Urinary bladder (tissue), 4 donors: ENCODE results near the gene CHSY1. TPM values are rescaled to one million over a fixed set of nuclear protein-coding genes. Genes with fewer than 3 reads are reported as not detected.
"Not testable (repeated sequence)": the region's sequence is repeated elsewhere in the genome, so short reads cannot be mapped to it uniquely, and the experiment has no call there.

Experiments used
- DNase-seq: peaks from one replicate; pipeline ENCODE4 v3.0.0-alpha.2; 2015; ENCODE audit errors: extremely low spot score
- H3K27ac ChIP-seq: one replicate; pipeline ENCODE4 v1.5.1; 2013; ENCODE audit warnings: low read depth, mild to moderate bottlenecking, moderate library complexity
- H3K36me3 ChIP-seq: one replicate; pipeline ENCODE4 v1.6.1; 2013; ENCODE audit warnings: mild to moderate bottlenecking, moderate library complexity; ENCODE audit not compliant: insufficient read depth
- H3K4me1 ChIP-seq: one replicate; pipeline ENCODE4 v1.6.1; 2013; ENCODE audit warnings: mild to moderate bottlenecking, moderate library complexity; ENCODE audit not compliant: insufficient read depth
- H3K4me3 ChIP-seq: one replicate; pipeline ENCODE4 v1.5.1; 2013; ENCODE audit warnings: low read depth, low read length
- WGBS: extraction: QIAGEN DNeasy Blood & Tissue Kit; methylation state at CpG from one replicate; pipeline ENCODE4 v1.1.7; 2013; 5-methylcytosine and 5-hydroxymethylcytosine counted together
- polyA plus RNA-seq: library from polyadenylated mRNA; stranded (reverse); fragments of 200-250 nt; gene quantifications from one replicate; pipeline ENCODE4 v1.2.3, GENCODE V29; 2013
- total RNA-seq: library from RNA; depleted of rRNA; stranded (reverse); fragments of >200 nt; gene quantifications from one replicate; pipeline ENCODE4 v1.2.3, GENCODE V29; 2014
- donor health status: healthy with polysubstance abuse.
- donor health status: healthy.

Gene CHSY1, protein sequence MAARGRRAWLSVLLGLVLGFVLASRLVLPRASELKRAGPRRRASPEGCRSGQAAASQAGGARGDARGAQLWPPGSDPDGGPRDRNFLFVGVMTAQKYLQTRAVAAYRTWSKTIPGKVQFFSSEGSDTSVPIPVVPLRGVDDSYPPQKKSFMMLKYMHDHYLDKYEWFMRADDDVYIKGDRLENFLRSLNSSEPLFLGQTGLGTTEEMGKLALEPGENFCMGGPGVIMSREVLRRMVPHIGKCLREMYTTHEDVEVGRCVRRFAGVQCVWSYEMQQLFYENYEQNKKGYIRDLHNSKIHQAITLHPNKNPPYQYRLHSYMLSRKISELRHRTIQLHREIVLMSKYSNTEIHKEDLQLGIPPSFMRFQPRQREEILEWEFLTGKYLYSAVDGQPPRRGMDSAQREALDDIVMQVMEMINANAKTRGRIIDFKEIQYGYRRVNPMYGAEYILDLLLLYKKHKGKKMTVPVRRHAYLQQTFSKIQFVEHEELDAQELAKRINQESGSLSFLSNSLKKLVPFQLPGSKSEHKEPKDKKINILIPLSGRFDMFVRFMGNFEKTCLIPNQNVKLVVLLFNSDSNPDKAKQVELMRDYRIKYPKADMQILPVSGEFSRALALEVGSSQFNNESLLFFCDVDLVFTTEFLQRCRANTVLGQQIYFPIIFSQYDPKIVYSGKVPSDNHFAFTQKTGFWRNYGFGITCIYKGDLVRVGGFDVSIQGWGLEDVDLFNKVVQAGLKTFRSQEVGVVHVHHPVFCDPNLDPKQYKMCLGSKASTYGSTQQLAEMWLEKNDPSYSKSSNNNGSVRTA
- total RNA-seq: 42.6 TPM
- 18.7 TPM for polyA plus RNA-seq

DNA sequence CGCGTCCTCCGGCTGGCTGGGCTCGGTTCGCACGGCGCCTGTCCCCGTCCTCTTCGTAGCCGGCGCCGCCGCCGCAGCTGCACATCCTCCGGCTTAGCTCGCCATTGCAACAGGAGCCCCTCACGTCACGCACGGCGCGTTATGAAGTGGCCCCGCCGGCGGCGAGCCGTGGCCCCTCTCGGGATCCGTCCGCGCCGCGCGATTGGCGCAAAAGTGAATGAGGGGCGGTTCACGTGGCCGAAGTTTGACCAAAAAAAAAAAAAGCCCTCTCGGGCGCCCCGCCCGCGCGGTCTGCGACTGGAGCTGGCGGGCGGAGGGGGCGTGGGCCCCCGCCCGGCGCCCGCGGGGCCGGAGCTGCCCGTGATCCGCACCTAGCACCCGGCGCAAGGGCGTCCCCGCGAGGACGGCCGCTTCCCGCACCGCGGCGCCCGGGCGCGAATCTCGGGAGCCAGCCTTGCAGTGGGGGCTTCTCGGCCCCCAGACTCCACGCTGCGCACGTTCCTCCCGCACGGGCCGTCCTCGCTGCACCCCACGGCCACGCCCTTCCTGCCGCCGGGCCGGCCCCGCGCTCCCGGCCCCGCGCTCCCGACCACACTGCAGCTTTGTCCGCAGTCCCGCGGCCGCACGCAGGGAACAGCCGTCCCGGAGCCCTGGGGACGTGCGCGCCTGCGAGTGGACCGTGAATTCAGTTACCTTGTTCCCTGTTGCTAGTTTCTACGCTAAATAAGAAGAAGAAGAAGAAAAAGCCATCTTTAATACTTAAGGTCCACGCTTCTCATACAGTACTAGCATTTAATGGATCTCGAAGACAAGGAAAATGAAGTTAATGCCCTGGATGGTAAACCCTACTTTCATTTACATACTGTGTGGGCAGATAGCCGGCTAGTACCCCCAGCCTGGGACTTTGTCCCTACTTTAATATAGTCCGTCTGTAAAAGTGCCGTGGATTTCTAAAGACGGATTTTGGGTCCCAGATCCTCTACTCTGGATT is at the start of gene CHSY1:
Gene CHSY1 (minus strand): TSS at position 219 of the 991 bp plus-strand sequence. CDS start 592 bp downstream, outside the sequence.
- WGBS: under 1% methylated on average over 108 of the region's 108 CpGs
- DNase-seq: peak; percentile 78
- Histone ChIP-seq H3K4me3 (peak within 1 kb of the TSS; percentile 94), H3K4me1 (no peaks in the 10 kb centered on the region), H3K36me3 (no peaks in the 10 kb centered on the region), H3K27ac (peak within 1 kb of the TSS; percentile 86)

DNA sequence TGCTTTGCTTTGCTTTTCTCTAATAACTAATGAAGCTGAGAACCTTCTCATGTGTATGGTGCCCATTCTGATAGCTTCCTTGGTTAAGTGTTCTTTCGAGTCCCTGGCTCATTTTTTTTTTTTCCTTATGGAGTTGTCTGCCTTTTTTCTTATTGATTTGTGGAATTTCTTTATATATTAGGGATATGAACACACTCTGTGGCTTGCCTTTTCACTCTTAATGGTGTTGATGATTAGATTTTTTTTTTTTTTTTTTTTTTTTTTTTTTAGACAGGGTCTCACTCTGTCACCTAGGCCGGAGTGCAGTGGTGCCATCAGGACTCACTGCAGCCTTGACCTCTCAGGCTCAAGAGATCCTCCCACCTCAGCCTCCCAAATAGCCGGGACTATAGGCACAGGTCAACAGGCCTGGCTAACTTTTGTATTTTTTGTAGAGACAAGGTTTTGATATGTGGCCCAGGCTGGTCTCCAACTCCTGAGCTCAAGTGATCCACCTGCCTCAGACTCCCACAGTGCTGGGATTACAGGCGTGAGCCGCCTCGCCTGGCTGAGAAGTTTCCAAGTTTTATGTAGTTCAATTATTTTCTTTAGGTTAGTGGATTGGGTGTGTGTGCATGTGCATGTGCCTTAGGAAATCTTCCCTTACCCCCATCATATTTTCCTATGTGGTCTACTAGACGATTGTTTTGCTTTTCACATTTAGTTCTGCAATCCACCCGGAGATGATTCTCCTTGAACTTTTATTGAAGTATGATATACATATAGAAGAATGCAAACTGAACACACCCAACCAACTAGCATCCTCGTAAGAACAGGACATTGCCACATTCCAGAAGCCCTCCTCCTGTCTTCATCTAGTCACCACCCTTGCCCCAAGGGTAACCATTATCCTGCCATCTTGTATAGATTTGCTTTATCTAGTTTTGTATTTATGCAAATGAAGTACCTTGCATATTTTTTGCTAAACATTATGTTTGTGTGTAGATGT is 44.9 kb upstream of the CHSY1 start:
- H3K36me3 ChIP-seq: no peaks in the 10 kb centered on the region
- no peaks in the 10 kb centered on the region for H3K4me1 ChIP-seq
- no peak overlapping the region for H3K4me3 ChIP-seq
- WGBS: 79% methylated on average over 9 of the region's 9 CpGs
- DNase-seq: no peak
- H3K27ac ChIP-seq: no peak overlapping the region

- H3K4me3 ChIP-seq: peak overlapping the region; percentile 82
- H3K4me1 ChIP-seq: no peaks in the 10 kb centered on the region
- WGBS: 1% methylated on average over 20 of the region's 20 CpGs
- peak overlapping the region; percentile 85 for H3K27ac ChIP-seq
- no peaks in the 10 kb centered on the region for H3K36me3 ChIP-seq
- peak; percentile 14 for DNase-seq
These were observed 43.8 kb upstream of the CHSY1 start for GRCh38 chr15:101295607-101296161.

GRCh38 chr15:101294731-101295606 is 43.1 kb upstream of the CHSY1 start, which contains the start of gene SNRPA1:
TSS of gene SNRPA1 (minus strand) at chr15:101295248. CDS start at chr15:101295178, 70 bp downstream.
- Histone ChIP-seq H3K4me3 (peak within 1 kb of the TSS; percentile 82), H3K4me1 (no peaks in the 10 kb centered on the region), H3K27ac (peak within 1 kb of the TSS; percentile 89), H3K36me3 (no peaks in the 10 kb centered on the region)
- DNase-seq: peak; percentile 80
- under 1% methylated on average over 87 of the region's 87 CpGs for WGBS

- 60% methylated on average over 10 of the region's 10 CpGs for WGBS
- H3K4me1 ChIP-seq: no peaks in the 10 kb centered on the region
- no peaks in the 10 kb centered on the region for H3K36me3 ChIP-seq
- H3K27ac ChIP-seq: no peak overlapping the region
- DNase-seq: no peak
- H3K4me3 ChIP-seq: no peak overlapping the region
These were observed 41.3 kb upstream of the CHSY1 start for GRCh38 chr15:101293122-101293521.

DNA sequence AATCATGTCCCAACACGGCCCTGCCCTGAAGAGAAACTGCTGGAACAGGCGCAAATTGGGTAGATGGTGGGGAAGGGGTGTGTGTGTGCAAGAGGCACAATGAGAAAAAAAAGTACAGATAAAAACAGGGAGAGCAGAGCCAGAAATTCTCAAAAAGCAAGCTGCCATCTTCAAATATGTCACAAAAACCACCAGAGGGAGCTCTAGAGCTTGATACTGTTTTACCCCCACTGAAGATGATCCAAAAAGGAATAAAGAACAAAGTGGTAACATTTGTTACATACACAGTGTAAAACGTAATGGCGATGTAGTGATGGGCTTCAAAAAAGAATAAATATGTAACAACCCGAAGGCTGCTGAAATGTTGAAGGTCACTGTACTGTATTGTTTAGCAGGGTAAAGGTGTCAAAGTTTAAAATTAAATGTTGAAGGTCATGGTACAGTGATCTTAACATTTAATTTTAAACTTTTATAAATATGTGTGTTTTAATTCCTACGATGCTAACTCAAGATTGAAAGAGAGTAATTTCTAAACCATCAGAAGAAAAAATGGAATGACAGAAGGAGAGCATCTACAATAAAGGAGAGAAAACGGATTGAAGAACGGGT is 37.2 kb upstream of the CHSY1 start:
- whole genome bisulfite sequencing: 79% methylated on average over 8 of the region's 8 CpGs
- Histone ChIP-seq H3K36me3 (peaks cover 2% of the 10 kb centered on the region), H3K27ac (no peak overlapping the region), H3K4me3 (no peak overlapping the region), H3K4me1 (no peaks in the 10 kb centered on the region)
- DNase-seq: no peak

DNA sequence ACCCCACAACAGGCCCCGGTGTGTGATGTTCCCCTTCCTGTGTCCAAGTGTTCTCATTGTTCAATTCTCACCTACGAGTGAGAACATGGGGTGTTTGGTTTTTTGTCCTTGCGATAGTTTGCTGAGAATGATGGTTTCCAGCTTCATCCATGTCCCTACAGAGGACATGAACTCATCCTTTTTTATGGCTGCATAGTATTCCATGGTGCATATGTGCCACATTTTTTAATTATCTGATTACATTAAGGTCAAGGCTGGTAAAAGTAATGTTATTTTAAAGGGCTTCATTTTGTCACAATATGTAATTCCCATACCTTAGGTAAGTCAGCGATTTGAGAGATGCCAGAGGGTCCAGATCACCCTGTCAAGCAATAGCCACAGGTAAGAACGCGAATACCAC is 35.5 kb upstream of the CHSY1 start:
- H3K36me3 ChIP-seq, H3K4me1 ChIP-seq, H3K4me3 ChIP-seq, DNase-seq, H3K27ac ChIP-seq: not testable (repeated sequence)
- WGBS: 98% methylated on average over 6 of the region's 6 CpGs

- DNase-seq: no peak
- Histone ChIP-seq H3K4me3 (no peak overlapping the region), H3K36me3 (peaks cover 2% of the 10 kb centered on the region), H3K4me1 (no peaks in the 10 kb centered on the region), H3K27ac (no peak overlapping the region)
- WGBS: 94% methylated on average over 9 of the region's 9 CpGs
These were observed 34.7 kb upstream of the CHSY1 start for GRCh38 chr15:101286471-101287114.

DNA sequence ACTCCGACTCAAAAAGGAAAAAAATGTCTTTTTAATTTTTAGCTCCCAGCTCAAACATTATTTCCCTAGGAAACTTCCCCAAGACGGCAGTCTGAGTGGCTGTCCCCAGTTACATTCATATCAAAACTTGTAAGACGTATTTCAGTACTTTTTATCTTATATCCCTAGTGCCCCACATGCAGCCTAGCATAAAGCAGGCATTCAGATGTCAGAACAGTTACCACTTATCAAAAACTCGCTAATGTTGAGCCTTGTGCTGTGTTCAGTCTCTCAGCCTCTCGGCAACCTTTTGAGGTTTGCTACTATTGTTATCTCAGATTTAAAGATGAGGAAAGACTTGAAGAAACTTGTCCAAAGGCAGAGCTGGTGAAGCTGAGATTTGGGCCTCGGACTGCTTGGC is 32.1 kb upstream of the CHSY1 start:
- 85% methylated on average over 6 of the region's 6 CpGs for WGBS
- Histone ChIP-seq H3K4me3 (no peak overlapping the region), H3K27ac (no peak overlapping the region), H3K36me3 (peaks cover 2% of the 10 kb centered on the region), H3K4me1 (no peaks in the 10 kb centered on the region)
- no peak for DNase-seq

DNA sequence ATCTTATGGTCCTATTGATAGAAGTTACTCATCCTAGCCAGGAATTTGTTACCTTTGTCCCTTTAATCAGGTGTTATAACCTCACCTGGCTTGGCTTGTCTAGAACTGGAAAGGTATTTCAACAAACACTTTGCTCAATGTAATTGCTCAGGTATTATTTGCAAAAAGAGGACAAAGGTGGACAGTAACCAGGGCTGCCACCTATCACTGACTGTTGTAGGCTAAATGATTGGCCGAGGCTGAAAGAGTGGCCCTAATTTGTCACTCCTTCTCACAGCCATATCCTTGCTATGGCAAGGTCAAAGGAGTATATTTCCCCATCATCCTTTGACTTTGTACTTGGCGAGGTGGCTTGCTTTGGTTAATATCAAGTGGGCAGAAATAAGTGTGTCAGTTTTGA is 28.2 kb upstream of the CHSY1 start:
- WGBS: 88% methylated on average over 2 of the region's 2 CpGs
- DNase-seq: no peak
- Histone ChIP-seq H3K27ac (no peak overlapping the region), H3K4me3 (no peak overlapping the region), H3K4me1 (no peaks in the 10 kb centered on the region), H3K36me3 (no peaks in the 10 kb centered on the region)
